GM11168 (cell line): Measurements from ENCODE around the gene ZFHX3.

Experiments used
- in situ Hi-C: fragments of 300-500 bp; cut with MboI; formaldehyde crosslinking; loops from one replicate; pipeline ENCODE4 v1.12.0; 2022; ENCODE audit warnings: low sequenced_read_pairs; ENCODE audit not compliant: unreplicated experiment

Gene ZFHX3

GRCh38 chr16:72896485-72897118 is 151.3 kb downstream of the ZFHX3 start:
- in situ Hi-C loops = no loop called here

GRCh38 chr16:72895951-72896350 is 152.0 kb downstream of the ZFHX3 start:
- in situ Hi-C loops = no loop called here

GRCh38 chr16:72894293-72895151 is 153.4 kb downstream of the ZFHX3 start:
- in situ Hi-C loops = no loop called here

- in situ Hi-C loops = no loop called here
Observed at GRCh38 chr16:72891291-72892227, 156.4 kb downstream of the ZFHX3 start.

- in situ Hi-C loops = no loop called here
Observed at GRCh38 chr16:72890587-72890986, 157.3 kb downstream of the ZFHX3 start.

- in situ Hi-C loops = no loop called here
Observed at GRCh38 chr16:72889616-72890582, 158.0 kb downstream of the ZFHX3 start.

- in situ Hi-C loops = no loop called here
Observed at GRCh38 chr16:72887537-72887936, 160.4 kb downstream of the ZFHX3 start.

- in situ Hi-C loops = no loop called here
Observed at GRCh38 chr16:72886346-72886974, 161.5 kb downstream of the ZFHX3 start.

- in situ Hi-C loops = no loop called here
Observed at GRCh38 chr16:72884573-72884972, 163.4 kb downstream of the ZFHX3 start.

- in situ Hi-C loops = no loop called here
Observed at GRCh38 chr16:72884037-72884436, 163.9 kb downstream of the ZFHX3 start.

- in situ Hi-C loops = no loop called here
Observed at GRCh38 chr16:72879846-72880245, 168.1 kb downstream of the ZFHX3 start.

- in situ Hi-C loops = no loop called here
Observed at GRCh38 chr16:72878301-72879269, 169.3 kb downstream of the ZFHX3 start.

- in situ Hi-C loops = no loop called here
Observed at GRCh38 chr16:72877374-72878028, 170.4 kb downstream of the ZFHX3 start.

GRCh38 chr16:72876981-72877373 is 171.0 kb downstream of the ZFHX3 start:
- in situ Hi-C loops = no loop called here

GRCh38 chr16:72876221-72876620 is 171.7 kb downstream of the ZFHX3 start:
- in situ Hi-C loops = no loop called here

GRCh38 chr16:72875291-72876031 is 172.5 kb downstream of the ZFHX3 start:
- in situ Hi-C loops = no loop called here

- in situ Hi-C loops = no loop called here
Observed at GRCh38 chr16:72873853-72874252, 174.1 kb downstream of the ZFHX3 start.
